ENCODE data around the gene IBA57.
A peak's percentile ranks its signal among the peaks of the same experiment; 100 is the strongest.

IBA57 gene

DNA sequence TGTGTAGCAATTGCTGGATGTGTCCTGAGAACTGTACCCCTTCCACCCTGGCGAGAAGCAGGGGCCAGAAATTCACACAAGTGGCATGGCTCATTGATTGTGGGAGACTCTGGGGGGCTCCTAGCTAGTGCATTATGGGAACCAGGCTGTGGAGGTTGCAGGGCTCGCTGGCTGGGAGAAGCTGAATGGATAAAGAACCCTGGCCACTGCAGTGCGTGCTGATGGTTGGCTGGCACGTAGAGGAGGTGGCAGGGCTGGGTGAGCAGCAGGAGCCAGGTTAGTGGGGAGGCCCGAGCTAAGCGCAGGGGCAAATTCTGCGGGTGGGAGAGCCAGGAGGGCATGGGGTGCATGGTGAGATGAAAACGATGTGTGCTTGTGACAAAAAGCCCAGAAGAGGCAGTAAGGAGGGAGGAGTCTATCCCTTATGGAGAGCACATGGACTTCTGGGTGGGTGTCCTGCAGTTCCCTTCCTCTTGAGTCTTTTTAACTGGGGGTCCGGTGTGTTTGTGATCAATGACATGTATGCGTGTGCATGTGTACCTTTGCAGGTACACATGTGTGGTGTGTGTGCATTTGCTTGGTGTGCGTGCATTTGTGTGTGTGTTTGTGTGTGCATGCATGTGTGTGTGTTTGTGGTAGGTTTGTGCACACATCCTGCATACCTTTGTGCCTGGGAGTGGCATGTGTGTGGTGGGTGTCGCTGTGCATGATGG lies 22.0 kb upstream of the IBA57 start:
- DNase-seq (ENCODE audit: low spot score): peak; percentile 15
- in situ Hi-C loops (cut with MboI; ENCODE audit: low pct_unique_long_range_greater_than_20kb, low sequenced_read_pairs, unreplicated experiment): no loop called here
- TF ChIP-seq, protein P1, sequence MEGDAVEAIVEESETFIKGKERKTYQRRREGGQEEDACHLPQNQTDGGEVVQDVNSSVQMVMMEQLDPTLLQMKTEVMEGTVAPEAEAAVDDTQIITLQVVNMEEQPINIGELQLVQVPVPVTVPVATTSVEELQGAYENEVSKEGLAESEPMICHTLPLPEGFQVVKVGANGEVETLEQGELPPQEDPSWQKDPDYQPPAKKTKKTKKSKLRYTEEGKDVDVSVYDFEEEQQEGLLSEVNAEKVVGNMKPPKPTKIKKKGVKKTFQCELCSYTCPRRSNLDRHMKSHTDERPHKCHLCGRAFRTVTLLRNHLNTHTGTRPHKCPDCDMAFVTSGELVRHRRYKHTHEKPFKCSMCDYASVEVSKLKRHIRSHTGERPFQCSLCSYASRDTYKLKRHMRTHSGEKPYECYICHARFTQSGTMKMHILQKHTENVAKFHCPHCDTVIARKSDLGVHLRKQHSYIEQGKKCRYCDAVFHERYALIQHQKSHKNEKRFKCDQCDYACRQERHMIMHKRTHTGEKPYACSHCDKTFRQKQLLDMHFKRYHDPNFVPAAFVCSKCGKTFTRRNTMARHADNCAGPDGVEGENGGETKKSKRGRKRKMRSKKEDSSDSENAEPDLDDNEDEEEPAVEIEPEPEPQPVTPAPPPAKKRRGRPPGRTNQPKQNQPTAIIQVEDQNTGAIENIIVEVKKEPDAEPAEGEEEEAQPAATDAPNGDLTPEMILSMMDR (IDR thresholded peaks at IDR 0.05; ENCODE audit: extremely low read depth, insufficient read depth, missing control alignments): no peak

DNA sequence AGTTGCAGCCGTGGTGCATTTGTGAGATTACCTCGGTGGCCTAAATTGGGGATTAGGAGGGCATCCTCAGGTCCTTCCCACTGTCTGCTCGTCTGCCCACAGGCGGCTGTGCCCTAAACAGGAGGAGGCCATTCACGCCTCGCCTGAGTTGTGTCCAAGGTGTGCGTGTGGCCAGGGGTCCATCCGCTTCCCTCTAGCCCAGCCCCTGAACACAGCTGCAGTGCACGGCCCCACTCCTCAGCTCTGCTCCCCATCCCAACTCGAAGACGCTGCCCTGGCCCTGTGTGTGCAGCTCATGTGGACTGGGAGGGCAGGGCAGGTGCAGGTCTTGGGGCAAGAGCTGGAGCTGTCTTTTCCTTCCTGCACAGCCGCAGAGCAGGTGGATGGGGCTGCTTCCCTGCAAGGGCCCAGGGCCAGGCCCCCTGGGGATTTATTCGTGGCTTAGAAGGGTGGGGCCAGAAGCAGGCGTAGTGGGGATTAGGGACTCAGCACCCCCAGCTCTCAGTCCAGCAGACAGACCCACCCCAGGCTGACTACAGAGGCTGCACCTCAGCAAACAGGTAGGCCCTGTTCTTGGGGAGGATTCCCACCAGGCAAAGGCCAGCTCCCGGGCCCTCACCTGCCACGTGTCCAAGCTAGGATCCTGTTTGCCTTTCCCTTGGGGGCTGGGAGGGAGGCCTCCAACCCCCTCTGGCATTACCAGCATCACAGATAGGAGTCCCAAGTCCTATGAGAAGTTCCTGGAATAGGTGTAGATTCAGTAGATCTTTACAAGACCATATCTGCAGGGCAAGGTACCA lies 21.2 kb upstream of the IBA57 start:
- TF ChIP-seq, protein P1 (IDR thresholded peaks at IDR 0.05; ENCODE audit: extremely low read depth, insufficient read depth, missing control alignments): no peak
- DNase-seq (ENCODE audit: low spot score): peak; percentile 7
- in situ Hi-C loops (cut with MboI; ENCODE audit: low pct_unique_long_range_greater_than_20kb, low sequenced_read_pairs, unreplicated experiment): no loop called here

DNA sequence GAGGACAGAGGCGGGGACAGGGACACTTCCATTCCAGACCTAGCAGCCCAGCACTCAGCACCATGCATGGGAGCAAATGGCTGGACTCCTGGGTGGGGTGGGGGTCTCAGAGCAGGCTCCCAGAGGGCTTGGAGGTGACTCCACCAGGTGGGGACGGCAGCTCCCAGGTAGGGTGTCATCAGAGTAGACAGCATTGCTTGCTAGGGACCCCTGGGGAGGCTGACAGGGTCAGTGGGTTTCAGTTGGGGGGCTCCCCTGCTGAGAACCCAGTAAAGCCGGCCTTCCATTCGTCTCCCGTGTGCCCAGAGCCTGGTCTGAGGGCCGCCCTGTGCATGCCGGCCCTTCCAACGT lies 20.6 kb upstream of the IBA57 start:
- TF ChIP-seq, protein P1 (IDR thresholded peaks at IDR 0.05; ENCODE audit: extremely low read depth, insufficient read depth, missing control alignments): no peak
- in situ Hi-C loops (cut with MboI; ENCODE audit: low pct_unique_long_range_greater_than_20kb, low sequenced_read_pairs, unreplicated experiment): no loop called here
- DNase-seq (ENCODE audit: low spot score): no peak

DNA sequence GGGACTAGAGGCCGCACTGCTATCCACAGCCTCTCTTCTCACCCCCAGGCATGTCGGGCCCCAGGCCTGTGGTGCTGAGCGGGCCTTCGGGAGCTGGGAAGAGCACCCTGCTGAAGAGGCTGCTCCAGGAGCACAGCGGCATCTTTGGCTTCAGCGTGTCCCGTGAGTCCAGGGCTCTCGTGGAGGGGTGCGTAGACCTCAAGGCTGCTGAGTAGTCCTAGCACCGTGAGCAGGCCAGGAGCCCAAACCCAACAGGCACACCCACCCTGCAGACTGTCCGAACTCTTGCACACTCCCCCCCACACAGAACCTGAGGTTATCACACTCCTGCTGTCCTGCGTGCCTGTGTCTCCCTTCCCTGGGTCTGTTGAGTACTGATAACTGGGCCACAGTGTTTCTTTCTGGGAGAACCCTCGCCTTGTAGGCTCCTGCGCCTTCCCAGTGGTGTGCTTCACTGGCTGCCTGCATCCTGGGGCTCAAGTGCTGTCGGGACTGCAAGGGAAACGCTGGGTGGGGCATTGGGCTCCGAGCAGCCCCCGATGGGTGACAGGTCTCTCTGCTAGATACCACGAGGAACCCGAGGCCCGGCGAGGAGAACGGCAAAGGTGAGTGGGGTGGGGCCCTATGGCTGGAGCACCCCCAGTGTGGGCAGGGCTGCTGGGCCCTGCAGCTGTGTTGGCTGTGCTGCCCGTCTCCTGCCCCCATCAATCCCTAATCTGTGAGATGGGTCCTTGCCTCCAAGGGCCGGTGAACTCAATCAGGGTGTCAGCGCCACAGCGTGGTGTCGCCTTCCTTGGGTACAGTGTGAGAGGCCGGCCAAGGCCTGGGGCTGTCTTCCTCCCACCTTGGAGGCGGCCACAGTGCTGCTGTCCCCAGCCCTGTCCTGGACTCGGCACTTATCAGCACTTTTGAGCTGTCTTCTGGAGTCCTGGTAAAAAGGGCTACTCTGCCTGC lies 19.9 kb upstream of the IBA57 start:
- TF ChIP-seq, protein P1 (IDR thresholded peaks at IDR 0.05; ENCODE audit: extremely low read depth, insufficient read depth, missing control alignments): no peak
- in situ Hi-C loops (cut with MboI; ENCODE audit: low pct_unique_long_range_greater_than_20kb, low sequenced_read_pairs, unreplicated experiment): no loop called here
- peak; percentile 9 for DNase-seq (ENCODE audit: low spot score)

DNA sequence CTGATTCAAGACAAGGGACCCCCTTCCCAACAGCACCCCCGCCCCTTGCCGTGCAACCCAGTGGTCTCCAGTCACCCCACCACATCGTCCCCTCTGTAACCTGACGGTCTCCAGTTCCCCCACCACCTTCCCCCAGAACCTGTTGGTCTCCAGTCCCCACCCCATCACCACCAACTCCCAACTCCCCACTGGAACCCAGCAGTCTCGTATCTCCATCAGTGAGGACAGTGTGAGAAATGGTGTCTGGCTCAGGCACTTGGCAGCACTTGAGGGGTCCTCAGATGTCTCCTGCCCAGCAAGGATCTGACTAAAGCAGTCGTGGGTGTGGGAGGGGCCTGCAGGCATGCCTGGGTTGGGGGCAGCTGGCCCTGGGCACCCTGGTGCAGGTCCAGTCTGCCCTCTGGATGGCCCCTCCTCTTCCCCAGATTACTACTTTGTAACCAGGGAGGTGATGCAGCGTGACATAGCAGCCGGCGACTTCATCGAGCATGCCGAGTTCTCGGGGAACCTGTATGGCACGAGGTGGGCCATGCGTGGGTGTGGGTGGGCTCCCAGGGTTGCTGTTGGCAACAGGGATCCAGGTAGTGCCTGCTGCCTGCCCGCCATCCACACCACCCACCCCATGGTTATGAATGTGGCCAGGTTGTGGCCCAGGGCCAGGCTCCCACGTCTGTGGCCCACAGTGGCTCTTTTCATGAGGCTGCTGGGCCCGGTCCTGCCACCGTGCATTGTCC lies 19.0 kb upstream of the IBA57 start:
- in situ Hi-C loops (cut with MboI; ENCODE audit: low pct_unique_long_range_greater_than_20kb, low sequenced_read_pairs, unreplicated experiment): no loop called here
- DNase-seq (ENCODE audit: low spot score): peak; percentile 13
- TF ChIP-seq, protein P1 (IDR thresholded peaks at IDR 0.05; ENCODE audit: extremely low read depth, insufficient read depth, missing control alignments): no peak

Data from GM13977 (cell line).